COR-L47 (cell line): ENCODE results near the gene PLN.

Experiments
- DNase-seq: peaks from one replicate; lab custom pipeline; 2025; lab: John Stamatoyannopoulos, UW

PLN gene

DNA sequence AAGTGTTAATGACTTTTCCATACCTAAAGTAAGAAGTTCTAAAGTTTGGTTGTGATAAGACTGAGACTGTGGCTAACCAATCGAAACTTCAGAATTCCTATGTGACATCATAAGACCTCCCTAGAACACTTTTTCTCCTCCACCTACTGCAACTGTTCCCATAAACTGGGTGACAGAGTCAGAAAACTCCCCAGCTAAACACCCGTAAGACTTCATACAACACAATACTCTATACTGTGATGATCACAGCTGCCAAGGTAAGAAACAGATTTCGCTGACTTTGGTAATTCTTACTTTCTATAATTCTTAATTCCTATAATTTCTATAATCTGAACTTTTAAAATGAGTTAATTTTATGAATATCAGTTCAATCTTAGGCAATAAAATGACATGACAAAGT lies at the start of gene PLN:
PLN (plus strand) TSS at position 161 of the 400 bp plus-strand sequence. CDS start 10,626 bp downstream, outside the sequence.
- DNase-seq: no peak

GRCh38 chr6:118500130-118501015 lies 47.7 kb upstream of the PLN start:
- no peak for DNase-seq

- no peak for DNase-seq
Observed at GRCh38 chr6:118501099-118501498, 47.0 kb upstream of the PLN start.

- no peak for DNase-seq
Observed at GRCh38 chr6:118501765-118502164, 46.3 kb upstream of the PLN start.

- no peak for DNase-seq
Observed at GRCh38 chr6:118502169-118502568, 45.9 kb upstream of the PLN start.

- no peak for DNase-seq
Observed at GRCh38 chr6:118504611-118505010, 43.5 kb upstream of the PLN start.

DNA sequence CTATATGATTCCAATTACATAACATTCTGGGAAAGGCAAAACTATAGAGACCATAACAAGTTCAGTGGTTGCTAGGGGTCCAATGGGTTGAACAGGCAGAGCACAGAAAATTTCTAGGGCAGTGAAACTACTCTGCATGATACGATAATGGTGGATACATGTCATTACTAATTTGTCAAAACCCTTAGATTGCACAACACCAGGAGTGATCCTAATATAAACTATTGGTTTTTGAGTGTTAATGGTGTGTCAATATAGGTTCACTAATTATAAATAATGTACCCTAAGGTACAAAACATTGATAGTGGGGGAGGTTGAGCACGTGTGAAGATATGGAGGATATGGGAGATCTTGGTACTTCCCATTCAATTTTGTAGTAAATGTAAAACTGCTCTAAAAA lies 42.4 kb upstream of the PLN start:
- no peak for DNase-seq

DNA sequence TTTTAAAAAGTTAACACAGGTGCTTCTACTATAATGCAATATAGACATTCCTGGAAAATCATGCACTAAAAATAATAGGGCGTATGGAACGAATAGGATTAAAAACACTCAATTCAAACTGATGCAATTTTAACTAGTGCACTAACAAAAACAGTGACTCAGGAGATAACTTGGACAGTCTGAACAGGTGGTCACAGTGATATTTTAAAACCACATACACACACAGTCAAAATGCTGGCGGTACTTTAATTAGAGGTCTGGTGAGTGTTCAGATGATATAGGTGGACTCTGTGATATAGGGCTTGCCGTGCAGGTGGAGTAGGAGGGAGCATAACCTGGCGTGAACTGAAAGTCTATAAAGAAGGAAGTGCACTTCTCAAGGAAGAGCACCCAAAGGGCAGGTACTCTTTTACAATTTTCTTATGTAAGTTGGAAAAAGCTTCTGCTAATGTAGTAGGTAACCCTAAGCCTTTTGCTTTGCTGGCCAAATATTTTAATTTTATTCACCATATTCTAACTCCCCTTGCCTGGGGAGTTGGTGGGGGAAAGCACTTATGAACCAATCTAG lies 41.9 kb upstream of the PLN start:
- no peak for DNase-seq

GRCh38 chr6:118507636-118508035 lies 40.5 kb upstream of the PLN start:
- DNase-seq: no peak

DNA sequence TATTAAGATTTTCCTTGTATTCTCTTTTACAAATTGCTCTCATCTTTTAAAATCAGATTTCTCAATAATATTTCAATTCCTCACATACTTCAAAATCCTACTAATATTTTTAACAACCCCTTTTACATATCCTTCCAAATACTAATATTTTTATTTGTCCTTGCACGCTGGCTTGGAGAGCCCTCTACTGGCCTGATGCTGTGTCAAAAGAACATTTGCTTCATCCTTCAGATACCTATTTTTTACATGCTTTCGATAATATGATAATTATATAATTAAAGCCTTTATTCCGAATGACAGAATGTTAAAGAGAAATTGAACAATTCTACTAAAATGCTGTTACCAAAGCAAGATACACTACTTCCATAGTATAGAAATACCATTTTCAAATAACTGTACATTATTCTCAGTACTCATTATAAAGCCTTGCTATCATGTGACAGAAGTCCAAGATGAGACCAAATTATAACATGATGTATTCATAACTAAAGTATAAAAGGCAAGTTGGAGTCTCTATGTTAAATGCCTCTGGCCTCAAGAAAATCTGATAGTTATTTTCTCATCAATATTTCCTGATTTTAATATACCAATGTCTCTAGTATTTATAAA lies 39.0 kb upstream of the PLN start:
- peak; percentile 44 for DNase-seq

- DNase-seq: no peak
Observed at GRCh38 chr6:118511930-118512715, 36.0 kb upstream of the PLN start.

DNA sequence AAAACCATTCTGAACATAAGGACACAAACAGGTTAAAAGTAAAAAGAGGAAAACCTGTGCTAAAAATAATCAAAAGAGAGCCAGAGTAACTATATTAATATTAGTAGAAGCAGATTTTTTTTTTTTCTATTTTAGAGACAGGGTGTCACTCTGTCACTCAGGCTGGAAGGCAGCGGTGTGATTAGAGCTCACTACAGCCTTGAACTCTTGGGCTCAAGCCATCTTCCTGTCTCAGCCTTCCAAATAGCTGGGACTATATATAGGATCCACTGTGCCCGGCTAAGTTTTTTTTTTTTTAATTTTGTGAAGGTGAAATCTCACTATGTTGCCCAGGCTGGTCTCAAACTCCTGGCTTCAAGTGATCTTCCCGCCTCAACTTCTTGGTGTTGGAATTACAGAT lies 33.4 kb upstream of the PLN start:
- DNase-seq: no peak

- DNase-seq: no peak
Observed at GRCh38 chr6:118522422-118522821, 25.7 kb upstream of the PLN start.

GRCh38 chr6:118523216-118523615 lies 24.9 kb upstream of the PLN start:
- no peak for DNase-seq

- DNase-seq: no peak
Observed at GRCh38 chr6:118524686-118525085, 23.4 kb upstream of the PLN start.

DNA sequence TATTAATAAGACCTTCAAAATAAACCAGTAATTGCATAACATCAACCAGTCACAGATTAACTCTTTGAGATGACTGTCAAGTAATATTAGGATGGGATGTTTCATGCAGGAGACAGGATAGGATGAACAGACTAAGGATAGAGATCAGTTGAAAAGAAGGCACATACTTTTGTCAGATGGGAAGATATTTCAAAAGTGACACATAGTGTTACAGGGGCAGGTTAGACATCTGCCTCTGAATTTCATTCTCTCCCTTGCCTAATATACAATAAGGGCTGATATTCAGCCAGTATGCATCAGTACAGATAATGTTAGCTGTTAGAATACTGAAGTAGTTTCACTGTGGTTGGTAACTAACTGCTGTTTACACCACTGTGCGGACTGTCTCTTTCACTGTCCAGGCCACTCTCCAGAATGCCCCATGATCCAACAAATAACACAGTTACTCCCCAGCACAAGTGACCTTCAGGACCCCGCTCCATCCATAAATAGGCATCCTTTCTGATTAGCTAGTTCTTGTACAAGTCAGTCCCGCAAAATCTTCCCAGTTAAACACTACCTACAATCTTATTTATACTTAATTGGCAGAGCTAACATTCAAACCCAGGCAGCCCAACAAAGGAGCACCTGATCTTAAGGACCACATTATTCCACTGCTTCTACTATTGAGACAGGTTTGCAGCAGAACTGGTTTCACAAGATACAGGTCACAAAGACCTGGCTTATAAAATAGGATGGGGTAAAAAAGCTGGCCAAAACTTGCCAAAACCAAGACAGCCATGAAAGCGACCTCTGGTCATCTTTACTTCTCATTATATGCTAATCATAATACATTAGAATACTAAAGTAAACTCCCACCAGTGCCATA lies 21.9 kb upstream of the PLN start:
- no peak for DNase-seq

- no peak for DNase-seq
Observed at GRCh38 chr6:118528129-118528528, 20.0 kb upstream of the PLN start.

- DNase-seq: no peak
Observed at GRCh38 chr6:118529756-118530155, 18.3 kb upstream of the PLN start.

DNA sequence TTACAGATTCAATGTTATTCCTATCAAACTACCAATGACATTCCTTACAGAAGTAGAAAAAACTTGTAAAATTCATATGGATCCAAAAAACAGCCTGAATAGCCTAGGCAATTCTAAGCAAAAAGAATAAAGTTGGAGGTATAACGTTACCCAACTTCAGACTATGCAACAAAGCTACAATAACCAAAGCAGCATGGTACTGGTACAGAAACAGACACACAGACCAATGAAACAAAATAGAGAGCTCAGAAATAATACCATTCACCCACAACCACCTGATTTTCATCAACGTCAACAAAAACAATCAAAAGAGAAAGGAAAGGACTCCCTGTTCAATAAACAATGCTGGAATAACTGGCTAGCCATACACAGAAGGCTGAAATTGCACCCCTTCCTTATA lies 17.2 kb upstream of the PLN start:
- DNase-seq: no peak

DNA sequence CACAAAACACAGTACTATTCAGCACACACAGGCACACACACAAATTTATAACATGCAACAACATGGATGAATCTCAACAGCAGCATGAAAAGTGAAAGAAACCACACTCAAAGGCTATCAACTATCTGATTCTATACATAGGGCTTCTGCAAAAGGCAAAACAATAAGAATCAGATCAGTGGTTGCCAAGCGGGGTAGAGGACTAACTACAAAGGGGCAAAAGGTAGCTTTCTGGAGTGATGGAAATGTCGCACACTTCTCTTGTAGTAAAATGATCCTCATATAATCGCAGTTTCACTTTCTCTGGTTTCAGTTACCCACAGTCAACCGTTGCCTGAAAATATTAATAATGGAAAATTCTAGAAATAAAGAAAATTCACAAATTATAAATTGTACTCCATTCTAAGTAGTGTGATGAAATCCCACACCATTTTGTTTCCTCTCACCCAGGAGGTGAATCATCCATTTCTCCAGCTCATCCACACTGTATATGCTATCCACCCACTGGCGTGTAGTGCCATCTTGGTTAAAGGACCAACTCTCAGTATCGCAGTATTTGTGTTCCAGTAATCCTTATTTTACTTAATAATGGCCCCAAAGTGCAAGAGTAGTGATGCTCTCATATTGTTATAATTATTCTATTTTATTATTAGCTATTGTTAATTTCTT lies 12.8 kb upstream of the PLN start:
- no peak for DNase-seq

GRCh38 chr6:118536478-118536877 lies 11.6 kb upstream of the PLN start:
- no peak for DNase-seq
